Astrocyte (in vitro differentiated cells and primary cell): ENCODE results near the gene CDH18. TPM values are rescaled to one million over a fixed set of nuclear protein-coding genes. Genes with fewer than 3 reads are reported as not detected.

ENCODE experiments used
- DNase-seq: peaks from one replicate; pipeline ENCODE4 v3.0.0-alpha.2; 2010; ENCODE audit warnings: low read depth
- FAIRE-seq: peaks from 2 replicates; lab custom pipeline; 2011; peaks lifted over from hg19 to GRCh38; lab: Jason Lieb, UNC
- H2AFZ ChIP-seq: 2 replicates; pipeline ENCODE4 v1.6.0; 2012; ENCODE audit warnings: low read depth, low read length, inconsistent platforms
- H3K27ac ChIP-seq: 2 replicates; pipeline ENCODE4 v1.5.1; 2011; ENCODE audit warnings: low read depth, low read length, inconsistent platforms
- H3K27me3 ChIP-seq: 2 replicates; pipeline ENCODE4 v1.6.0; 2011; ENCODE audit warnings: low read length, inconsistent platforms; ENCODE audit not compliant: insufficient read depth
- H3K36me3 ChIP-seq: 2 replicates; pipeline ENCODE4 v1.5.1; 2011; ENCODE audit warnings: low read length, inconsistent platforms; ENCODE audit not compliant: insufficient read depth
- H3K4me1 ChIP-seq: 2 replicates; pipeline ENCODE4 v1.5.1; 2011; ENCODE audit warnings: low read length, inconsistent platforms; ENCODE audit not compliant: insufficient read depth
- H3K4me2 ChIP-seq: 2 replicates; pipeline ENCODE4 v1.6.0; 2012; ENCODE audit warnings: low read length, inconsistent platforms
- H3K4me3 ChIP-seq: 2 replicates; pipeline ENCODE4 v1.5.1; 2011; ENCODE audit warnings: low read depth, mild to moderate bottlenecking, low read length, inconsistent platforms; ENCODE audit not compliant: insufficient read depth
- H3K79me2 ChIP-seq: 2 replicates; pipeline ENCODE4 v1.6.0; 2012; ENCODE audit warnings: mild to moderate bottlenecking, low read length, inconsistent platforms; ENCODE audit not compliant: insufficient read depth
- H3K9ac ChIP-seq: 2 replicates; pipeline ENCODE4 v1.6.0; 2012; ENCODE audit warnings: mild to moderate bottlenecking, low read length, inconsistent platforms
- H3K9me3 ChIP-seq: 2 replicates; pipeline ENCODE4 v1.5.1; 2012; ENCODE audit warnings: low read depth, mild to moderate bottlenecking, low read length, inconsistent platforms; ENCODE audit not compliant: insufficient read depth
- H4K20me1 ChIP-seq: 2 replicates; pipeline ENCODE4 v1.6.0; 2012; ENCODE audit warnings: low read length, inconsistent platforms; ENCODE audit not compliant: insufficient read depth
- H3K27ac Mint-ChIP-seq: one replicate; pipeline ENCODE4 v1.8.0; 2021; ENCODE audit warnings: mild to moderate bottlenecking, mixed read lengths; ENCODE audit not compliant: unreplicated experiment
- H3K27me3 Mint-ChIP-seq: one replicate; pipeline ENCODE4 v1.8.0; 2021; ENCODE audit warnings: low read depth, mixed read lengths; ENCODE audit not compliant: unreplicated experiment
- H3K36me3 Mint-ChIP-seq: one replicate; pipeline ENCODE4 v1.8.0; 2021; ENCODE audit warnings: low read depth, mixed read lengths; ENCODE audit not compliant: unreplicated experiment
- H3K4me1 Mint-ChIP-seq: one replicate; pipeline ENCODE4 v1.8.0; 2021; ENCODE audit warnings: low read depth, mixed read lengths; ENCODE audit not compliant: unreplicated experiment
- H3K4me3 Mint-ChIP-seq: one replicate; pipeline ENCODE4 v1.8.0; 2021; ENCODE audit warnings: mild to moderate bottlenecking, moderate library complexity, mixed read lengths; ENCODE audit not compliant: unreplicated experiment
- H3K9me3 Mint-ChIP-seq: one replicate; pipeline ENCODE4 v1.8.0; 2021; ENCODE audit warnings: mild to moderate bottlenecking, mixed read lengths; ENCODE audit not compliant: unreplicated experiment
- CTCF ChIP-seq: IDR thresholded peaks from 2 replicates; pipeline ENCODE4 v1.5.1; 2011; ENCODE audit warnings: low read depth, mild to moderate bottlenecking, inconsistent platforms, low read length, moderate library complexity; ENCODE audit not compliant: insufficient read depth
- EZH2 ChIP-seq: IDR thresholded peaks from 2 replicates; pipeline ENCODE4 v1.6.1; 2012; ENCODE audit warnings: mild to moderate bottlenecking, low read length, inconsistent platforms; ENCODE audit not compliant: insufficient read depth
- total RNA-seq: library from RNA; stranded (reverse); gene quantifications from 2 replicates; pipeline ENCODE4 v1.2.1, GENCODE V29; 2021

The CDH18 gene
- total RNA-seq, 1 donor from 2014 or later: not detected

DNA sequence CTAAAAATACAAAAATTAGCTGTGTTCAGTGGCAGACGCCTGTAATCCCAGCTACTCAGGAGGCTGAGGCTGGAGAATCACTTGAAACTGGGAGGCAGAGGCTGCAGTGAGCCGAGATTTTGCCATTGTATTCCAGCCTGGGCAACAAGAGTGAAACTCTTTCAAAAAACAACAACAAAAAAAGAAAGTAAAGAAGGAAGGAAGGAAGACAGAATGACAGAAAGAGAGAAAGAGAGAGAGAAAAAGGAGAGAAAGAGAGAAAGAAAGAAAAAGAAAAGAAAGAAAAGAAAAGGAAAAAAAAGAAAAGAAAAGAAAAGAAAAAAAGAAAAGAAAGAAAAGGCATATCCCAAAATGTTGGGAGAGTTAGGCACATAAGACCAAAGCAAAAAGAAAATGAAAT, 278.6 kb downstream of the CDH18 start:
- Histone ChIP-seq H3K9ac (no peak overlapping the region), H3K27me3 (no peaks in the 10 kb centered on the region), H3K4me3 (no peak overlapping the region), H3K9me3 (no peaks in the 10 kb centered on the region), H4K20me1 (no peaks in the 10 kb centered on the region), H3K79me2 (no peaks in the 10 kb centered on the region), H3K4me1 (no peaks in the 10 kb centered on the region), H2AFZ (no peak overlapping the region), H3K27ac (no peak overlapping the region), H3K36me3 (no peaks in the 10 kb centered on the region), H3K4me2 (no peak overlapping the region)
- no peak overlapping the region for H3K27ac Mint-ChIP-seq
- no peaks in the 10 kb centered on the region for H3K4me1 Mint-ChIP-seq
- no peak for FAIRE-seq
- peaks cover 3% of the 10 kb centered on the region for H3K9me3 Mint-ChIP-seq
- H3K27me3 Mint-ChIP-seq: no peaks in the 10 kb centered on the region
- no peak for DNase-seq
- H3K4me3 Mint-ChIP-seq: no peak overlapping the region
- peaks cover 2% of the 10 kb centered on the region for H3K36me3 Mint-ChIP-seq
- TF ChIP-seq CTCF: no peak
- no peak for TF ChIP-seq EZH2

DNA sequence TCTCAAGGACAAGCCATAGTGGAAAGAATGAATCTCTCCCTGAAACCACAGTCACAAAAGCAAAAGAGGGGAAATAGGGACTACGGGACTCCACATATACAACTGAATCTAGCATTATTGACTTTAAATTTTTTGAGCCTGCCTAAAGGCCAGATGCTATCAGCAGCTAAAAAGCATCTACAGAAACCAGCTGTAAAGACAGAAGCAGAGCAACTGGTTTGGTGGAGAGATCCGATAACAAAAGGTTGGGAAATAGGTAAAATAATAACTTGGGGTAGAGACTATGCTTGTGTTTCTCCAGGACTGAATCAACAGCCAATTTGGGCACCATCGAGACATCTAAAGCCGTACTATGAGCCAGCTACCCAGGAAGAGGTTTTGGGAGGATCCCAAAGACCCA, 281.2 kb downstream of the CDH18 start:
- DNase-seq (no peak), FAIRE-seq (no peak)
- no peaks in the 10 kb centered on the region for H4K20me1 ChIP-seq
- H3K27me3 Mint-ChIP-seq: no peaks in the 10 kb centered on the region
- H3K4me2 ChIP-seq: no peak overlapping the region
- no peaks in the 10 kb centered on the region for H3K27me3 ChIP-seq
- no peak overlapping the region for H3K9ac ChIP-seq
- H3K36me3 ChIP-seq: no peaks in the 10 kb centered on the region
- H3K27ac ChIP-seq: no peak overlapping the region
- H3K4me1 ChIP-seq: no peaks in the 10 kb centered on the region
- H3K79me2 ChIP-seq: no peaks in the 10 kb centered on the region
- TF ChIP-seq CTCF (no peak), EZH2 (no peak)
- H2AFZ ChIP-seq: no peak overlapping the region
- no peaks in the 10 kb centered on the region for H3K4me1 Mint-ChIP-seq
- H3K4me3 Mint-ChIP-seq: no peak overlapping the region
- peaks cover 2% of the 10 kb centered on the region for H3K36me3 Mint-ChIP-seq
- H3K4me3 ChIP-seq: no peak overlapping the region
- H3K9me3 Mint-ChIP-seq: peaks cover 6% of the 10 kb centered on the region
- H3K9me3 ChIP-seq: no peaks in the 10 kb centered on the region
- H3K27ac Mint-ChIP-seq: no peak overlapping the region

- Histone ChIP-seq H3K4me2 (no peak overlapping the region), H4K20me1 (no peaks in the 10 kb centered on the region), H3K27me3 (no peaks in the 10 kb centered on the region), H3K4me1 (no peaks in the 10 kb centered on the region), H3K4me3 (no peak overlapping the region), H3K79me2 (no peaks in the 10 kb centered on the region), H2AFZ (no peak overlapping the region), H3K9ac (no peak overlapping the region), H3K9me3 (no peaks in the 10 kb centered on the region), H3K27ac (no peak overlapping the region), H3K36me3 (no peaks in the 10 kb centered on the region)
- H3K36me3 Mint-ChIP-seq: no peaks in the 10 kb centered on the region
- H3K27ac Mint-ChIP-seq: no peak overlapping the region
- H3K4me1 Mint-ChIP-seq: no peaks in the 10 kb centered on the region
- DNase-seq (no peak), FAIRE-seq (no peak)
- no peaks in the 10 kb centered on the region for H3K27me3 Mint-ChIP-seq
- no peak for TF ChIP-seq EZH2
- TF ChIP-seq CTCF: no peak
- H3K4me3 Mint-ChIP-seq: no peak overlapping the region
- peaks cover 3% of the 10 kb centered on the region for H3K9me3 Mint-ChIP-seq
These were observed 286.3 kb downstream of the CDH18 start for GRCh38 chr5:19701731-19702130.
